Gastroesophageal sphincter (tissue), 3 donors: Measurements from ENCODE around the gene SMYD2.
"Not testable (repeated sequence)": the region's sequence is repeated elsewhere in the genome, so short reads cannot be mapped to it uniquely, and the experiment has no call there.

Source experiments
- EP300 ChIP-seq: sonication (generic); formaldehyde crosslinking; IDR thresholded peaks from one replicate; pipeline ENCODE4 v1.6.1; 2017; ENCODE audit warnings: antibody characterized with exemption, mild to moderate bottlenecking
- POLR2A ChIP-seq, 2 donors: fragments of 450-650 bp; IDR thresholded peaks; one replicate each; pipeline ENCODE4 v1.6.1; 2017; ENCODE audit warnings: antibody characterized with exemption in 2 of 2, mild to moderate bottlenecking in 2 of 2, moderate library complexity in 1 of 2
- POLR2AphosphoS5 ChIP-seq: sonication (generic); formaldehyde crosslinking; IDR thresholded peaks from one replicate; pipeline ENCODE4 v1.6.1; 2017; ENCODE audit warnings: antibody characterized with exemption
- TF ChIP-seq, protein P1 (sequence below), 4 experiments: fragments of 200-600 bp in 2 of 4; fragments of 450-650 bp in 2 of 4; sonication (generic) in 1 of 4; IDR thresholded peaks; one replicate each; pipeline ENCODE4 v1.5.1; 2017 to 2019; ENCODE audit warnings: antibody characterized with exemption in 4 of 4, mild to moderate bottlenecking in 2 of 4, moderate library complexity in 2 of 4

DNA sequence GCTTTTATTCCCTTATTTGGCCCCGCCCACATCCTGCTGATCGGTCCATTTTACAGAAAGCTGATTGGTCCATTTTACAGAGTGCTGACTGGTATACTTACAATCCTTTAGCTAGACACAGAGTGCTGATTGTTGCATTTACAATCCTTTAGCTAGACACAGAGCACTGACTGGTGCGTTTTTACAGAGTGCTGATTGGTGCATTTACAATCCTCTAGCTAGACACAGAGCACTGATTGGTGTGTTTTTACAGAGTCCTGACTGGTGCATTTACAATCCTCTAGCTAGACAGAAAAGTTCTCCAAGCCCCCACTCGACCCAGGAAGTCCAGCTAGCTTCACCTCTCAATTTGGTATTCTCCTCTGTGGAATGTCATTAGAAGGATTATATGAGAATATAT, 5.3 kb upstream of the SMYD2 start:
- not testable (repeated sequence) for TF ChIP-seq POLR2AphosphoS5; POLR2A (IDR thresholded peaks at IDR 0.05); EP300
- TF ChIP-seq, protein P1, sequence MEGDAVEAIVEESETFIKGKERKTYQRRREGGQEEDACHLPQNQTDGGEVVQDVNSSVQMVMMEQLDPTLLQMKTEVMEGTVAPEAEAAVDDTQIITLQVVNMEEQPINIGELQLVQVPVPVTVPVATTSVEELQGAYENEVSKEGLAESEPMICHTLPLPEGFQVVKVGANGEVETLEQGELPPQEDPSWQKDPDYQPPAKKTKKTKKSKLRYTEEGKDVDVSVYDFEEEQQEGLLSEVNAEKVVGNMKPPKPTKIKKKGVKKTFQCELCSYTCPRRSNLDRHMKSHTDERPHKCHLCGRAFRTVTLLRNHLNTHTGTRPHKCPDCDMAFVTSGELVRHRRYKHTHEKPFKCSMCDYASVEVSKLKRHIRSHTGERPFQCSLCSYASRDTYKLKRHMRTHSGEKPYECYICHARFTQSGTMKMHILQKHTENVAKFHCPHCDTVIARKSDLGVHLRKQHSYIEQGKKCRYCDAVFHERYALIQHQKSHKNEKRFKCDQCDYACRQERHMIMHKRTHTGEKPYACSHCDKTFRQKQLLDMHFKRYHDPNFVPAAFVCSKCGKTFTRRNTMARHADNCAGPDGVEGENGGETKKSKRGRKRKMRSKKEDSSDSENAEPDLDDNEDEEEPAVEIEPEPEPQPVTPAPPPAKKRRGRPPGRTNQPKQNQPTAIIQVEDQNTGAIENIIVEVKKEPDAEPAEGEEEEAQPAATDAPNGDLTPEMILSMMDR (IDR thresholded peaks at IDR 0.05), result not testable (repeated sequence)
